K562 (cell line): Measurements from ENCODE around the gene MAP3K19. TPM values are rescaled to one million over a fixed set of nuclear protein-coding genes. Genes with fewer than 3 reads are reported as not detected.

Source experiments
- ATAC-seq: fragments of 200-7000 bp; cut with Tn5 transposase; 3 replicates; pipeline ENCODE4 v1.9.1; 2020; ENCODE audit warnings: moderate library complexity
- BruUV-seq: library from RNA; stranded (reverse); fragments of 400-500 nt; replicated peaks from 2 replicates; lab custom pipeline; 2021; lab: Mats Ljungman, UMichigan
- CTCF ChIA-PET: fragments of 300-600 bp; formaldehyde crosslinking; extraction: SDS; loops from one replicate; lab custom pipeline; 2021; ENCODE audit warnings: low intra/inter-chr PET ratio; lab: Yijun Ruan, JAX
- POLR2A ChIA-PET: fragments of 300-600, 350-650 bp; sonication (Branson Sonifier 250); formaldehyde crosslinking; extraction: SDS; loops from one replicate; lab custom pipeline; 2021; ENCODE audit warnings: antibody characterized with exemption, inconsistent platforms; lab: Yijun Ruan, JAX
- DNase-seq, 4 experiments: peaks; one replicate each; pipeline versions ENCODE4 v3.0.0 to v3.0.0-alpha.2; 2011 to 2018; ENCODE audit warnings: low spot score in 3 of 4, mixed read lengths in 3 of 4; ENCODE audit errors: extremely low read depth in 1 of 4
- FAIRE-seq: peaks from 2 replicates; lab custom pipeline; 2011; peaks lifted over from hg19 to GRCh38; lab: Jason Lieb, UNC
- H2AFZ ChIP-seq: 2 replicates; pipeline ENCODE4 v1.6.0; 2011; ENCODE audit warnings: low read depth, low read length, control low read depth, inconsistent platforms
- H3K27ac ChIP-seq: fragments of 200-600 bp; 3 replicates; pipeline ENCODE4 v1.8.0; 2011; ENCODE audit warnings: low read depth, mild to moderate bottlenecking, control low read depth, inconsistent platforms, low read length, moderate library complexity, mixed read lengths; ENCODE audit errors: extremely low read depth
- H3K27me3 ChIP-seq, 2 experiments: fragments of 300-600 bp in 1 of 2; 2 replicates in 1 of 2; 3 replicates in 1 of 2; pipeline versions ENCODE4 v1.6.0 to v1.8.0; 2011; ENCODE audit warnings: inconsistent platforms in 2 of 2, low read length in 2 of 2, mild to moderate bottlenecking in 1 of 2, mixed read lengths in 1 of 2, moderate library complexity in 1 of 2; ENCODE audit not compliant: control insufficient read depth in 2 of 2, insufficient read depth in 2 of 2
- H3K36me3 ChIP-seq: fragments of 300-600 bp; 3 replicates; pipeline ENCODE4 v1.8.0; 2011; ENCODE audit warnings: mild to moderate bottlenecking, low read length, inconsistent platforms; ENCODE audit not compliant: control insufficient read depth, insufficient read depth
- H3K4me1 ChIP-seq, 2 experiments: fragments of 200-600 bp in 1 of 2; replicated peaks in 1 of 2; 2 replicates in 1 of 2; 3 replicates in 1 of 2; pipeline versions ENCODE4 v1.5.1 to v1.8.0; 2011; ENCODE audit warnings: inconsistent platforms in 2 of 2, low read length in 2 of 2, mild to moderate bottlenecking in 1 of 2, mixed read lengths in 1 of 2, moderate library complexity in 1 of 2; ENCODE audit not compliant: control insufficient read depth in 2 of 2, insufficient read depth in 2 of 2
- H3K4me2 ChIP-seq: 2 replicates; pipeline ENCODE4 v1.6.1; 2011; ENCODE audit warnings: low read length, control low read depth, inconsistent platforms, mixed read lengths; ENCODE audit not compliant: insufficient read depth
- H3K4me3 ChIP-seq: fragments of 200-600 bp; sonication (generic), shearing (Covaris generic); 2 replicates; pipeline ENCODE4 v1.5.1; 2016; ENCODE audit warnings: control low read depth, inconsistent platforms
- H3K79me2 ChIP-seq: fragments of 200-600 bp; 3 replicates; pipeline ENCODE4 v1.8.0; 2011; ENCODE audit warnings: low read length, inconsistent platforms; ENCODE audit not compliant: control insufficient read depth, insufficient read depth
- H3K9ac ChIP-seq, 2 experiments: 2 replicates each; pipeline versions ENCODE4 v1.6.0 to v1.6.1; 2011; ENCODE audit warnings: low read depth in 2 of 2, low read length in 2 of 2, control low read depth in 1 of 2, inconsistent platforms in 1 of 2, mild to moderate bottlenecking in 1 of 2, mixed read lengths in 1 of 2; ENCODE audit not compliant: insufficient read depth in 1 of 2
- H3K9me1 ChIP-seq: one replicate; pipeline ENCODE4 v1.6.0; 2011; ENCODE audit warnings: inconsistent platforms, mild to moderate bottlenecking, low read length, moderate library complexity; ENCODE audit not compliant: control insufficient read depth, insufficient read depth
- H3K9me3 ChIP-seq: replicated peaks from 2 replicates; pipeline ENCODE4 v1.5.1; 2011; ENCODE audit warnings: low read depth, low read length, inconsistent platforms; ENCODE audit not compliant: control insufficient read depth, insufficient read depth
- H4K20me1 ChIP-seq: replicated peaks from 2 replicates; pipeline ENCODE4 v1.6.1; 2011; ENCODE audit warnings: low read length, inconsistent platforms, mixed read lengths; ENCODE audit not compliant: control insufficient read depth, insufficient read depth
- BACH1 ChIP-seq: fragments of 200-800 bp; sonication (Bioruptor generic); IDR thresholded peaks from 2 replicates; pipeline ENCODE4 v1.6.1; 2016; ENCODE audit warnings: missing genetic modification characterization, missing compliant biosample characterization
- CEBPB ChIP-seq: fragments of 450-650 bp; IDR thresholded peaks from 2 replicates; pipeline ENCODE4 v1.6.1; 2016; ENCODE audit warnings: missing genetic modification characterization, missing compliant biosample characterization
- DDX20 ChIP-seq: fragments of 450-650 bp; IDR thresholded peaks from 2 replicates; pipeline ENCODE4 v1.6.1; 2016; ENCODE audit warnings: missing genetic modification characterization, low read depth, mild to moderate bottlenecking, missing compliant biosample characterization, moderate library complexity
- E2F3 ChIP-seq: fragments of 250-450 bp; sonication (Bioruptor Pico); IDR thresholded peaks from 2 replicates; pipeline ENCODE4 v1.4.0; 2020; ENCODE audit warnings: mild to moderate bottlenecking
- EP300 ChIP-seq: IDR thresholded peaks from 2 replicates; pipeline ENCODE4 v1.6.1; 2012; ENCODE audit warnings: low read length, improper control_type of control experiment
- KAT2B ChIP-seq: IDR thresholded peaks from one replicate; pipeline ENCODE4 v1.6.1; 2012; ENCODE audit warnings: low read depth, mild to moderate bottlenecking, control low read depth, inconsistent platforms, low read length, moderate library complexity
- MYC ChIP-seq, 2 experiments: fragments of 250-450 bp in 1 of 2; sonication (Bioruptor Pico) in 1 of 2; IDR thresholded peaks; 2 replicates each; pipeline versions ENCODE4 v1.5.1 to v1.6.1; 2012 to 2021; ENCODE audit warnings: low read depth in 2 of 2, borderline replicate concordance in 1 of 2, improper control_type of control experiment in 1 of 2, low read length in 1 of 2, mild to moderate bottlenecking in 1 of 2, moderate library complexity in 1 of 2
- OTX1 ChIP-seq: fragments of 450-650 bp; formaldehyde crosslinking; IDR thresholded peaks from 2 replicates; pipeline ENCODE4 v1.4.0; 2022; ENCODE audit warnings: mild to moderate bottlenecking
- TCF15 ChIP-seq: fragments of 250-450 bp; sonication (Bioruptor Pico); IDR thresholded peaks from 2 replicates; pipeline ENCODE4 v1.8.0; 2022; ENCODE audit warnings: moderate library complexity, mild to moderate bottlenecking, inconsistent platforms
- XRCC4 ChIP-seq: IDR thresholded peaks from one replicate; pipeline ENCODE4 v1.6.1; 2011; ENCODE audit not compliant: insufficient read depth, insufficient read length; ENCODE audit errors: extremely low read depth
- ZBTB5 ChIP-seq: fragments of 450-650 bp; IDR thresholded peaks from 2 replicates; pipeline ENCODE4 v1.6.1; 2017; ENCODE audit warnings: antibody characterized with exemption
- ZNF347 ChIP-seq: fragments of 450-650 bp; formaldehyde crosslinking; IDR thresholded peaks from 2 replicates; pipeline ENCODE4 v1.4.0; 2020; ENCODE audit warnings: low read depth, mild to moderate bottlenecking, moderate library complexity
- WGBS: fragments of 100-300 bp; shearing (Covaris generic); methylation state at CpG from one replicate; pipeline ENCODE4 v1.1.6; 2016; ENCODE audit warnings: low coverage, mixed read lengths; ENCODE audit not compliant: insufficient coverage; ENCODE audit errors: missing lambda C conversion rate; 5-methylcytosine and 5-hydroxymethylcytosine counted together
- in situ Hi-C: fragments of 300-500 bp; cut with MboI; formaldehyde crosslinking; loops from 4 replicates; pipeline ENCODE4 v1.15.0; 2018; ENCODE audit warnings: inconsistent platforms, mixed read lengths
- intact Hi-C: fragments of 100-400 bp; cut with micrococcal nuclease; formaldehyde crosslinking; loops from 2 replicates; pipeline ENCODE4 v1.14.2; 2022
- polyA plus RNA-seq, 8 experiments: library from polyadenylated mRNA; depleted of rRNA in 4 of 8; stranded (reverse) in 5 of 8; unstranded in 3 of 8; fragments of >200 nt; fragmentation: Nextera tagmentation in 2 of 8; fragmentation: Illumina TruSeq in 1 of 8; extraction: Ambion mirVana in 2 of 8; extraction: Trizol in 1 of 8; gene quantifications; 2 replicates each; pipeline versions ENCODE4 v1.2.1 to v1.2.3, GENCODE V29; 2011 to 2014; ENCODE audit warnings: inconsistent platforms in 1 of 8, missing spikeins in 1 of 8
- total RNA-seq, 7 experiments: library from RNA; depleted of rRNA in 6 of 7; stranded (reverse); fragments of >200 nt in 6 of 7; fragmentation: Illumina TruSeq in 2 of 7; extraction: Trizol in 2 of 7; gene quantifications; 2 replicates each; pipeline versions ENCODE4 v1.2.1 to v1.2.3, GENCODE V29; 2011 to 2021; ENCODE audit warnings: low replicate concordance in 1 of 7

Gene MAP3K19
- total and polyA plus RNA-seq, 9 of the 15 experiments (the other 6 are each of a cell fraction or from before 2014, with no cell fraction given), result 0.29 TPM; not detected in 8

GRCh38 chr2:134954065-134954464 lies 93.2 kb downstream of the MAP3K19 start:
- Histone ChIP-seq H3K27ac (no peak overlapping the region), H2AFZ (no peak overlapping the region), H3K27me3 (no peaks in the 10 kb centered on the region), H3K4me3 (no peak overlapping the region), H3K9ac (no peak overlapping the region), H4K20me1 (0 out of 2 replicates have a peak, but pooled peaks cover 2% of the 10 kb centered on the region), H3K79me2 (peaks cover 7% of the 10 kb centered on the region; the same call in 1 of the 3 replicates), H3K4me2 (no peak overlapping the region), H3K36me3 (peaks cover 79% of the 10 kb centered on the region), H3K4me1 (no peaks in the 10 kb centered on the region), H3K9me1 (no peaks in the 10 kb centered on the region), H3K9me3 (no peaks in the 10 kb centered on the region)
- ChIA-PET CTCF (no interaction called here), POLR2A (no interaction called here)
- in situ Hi-C loops (no loop called here), intact Hi-C loops (no loop called here)
- no peak for FAIRE-seq
- no TSS peak for BruUV-seq
- no peak for ATAC-seq
- DNase-seq, result no peak
- no peak for TF ChIP-seq DDX20 (tag)
- TF ChIP-seq, all 486 proteins: peak for 0
- WGBS, result 98% methylated on average over 5 of the region's 5 CpGs

- ChIA-PET POLR2A (no interaction called here), CTCF (no interaction called here)
- H3K79me2 ChIP-seq, result peaks cover 8% of the 10 kb centered on the region; the same call in 1 of the 3 replicates
- FAIRE-seq, result no peak
- 94% methylated on average over 3 of the region's 3 CpGs for WGBS
- H4K20me1 ChIP-seq, result 0 out of 2 replicates have a peak, but pooled peaks cover 2% of the 10 kb centered on the region
- H3K9me1 ChIP-seq, result no peaks in the 10 kb centered on the region
- BruUV-seq, result no TSS peak
- in situ Hi-C loops (no loop called here), intact Hi-C loops (no loop called here)
- H3K27me3 ChIP-seq, result no peaks in the 10 kb centered on the region
- peaks cover 92% of the 10 kb centered on the region for H3K36me3 ChIP-seq
- no peaks in the 10 kb centered on the region for H3K4me1 ChIP-seq
- H3K4me2 ChIP-seq, result no peak overlapping the region
- no peak overlapping the region for H3K4me3 ChIP-seq
- no peak overlapping the region for H2AFZ ChIP-seq
- no peaks in the 10 kb centered on the region for H3K9me3 ChIP-seq
- H3K9ac ChIP-seq, result no peak overlapping the region
- TF ChIP-seq OTX1 (CRISPR knock-in tag) (no peak), ZBTB5 (no peak), XRCC4 (no peak), MYC (IDR thresholded peaks at IDR 0.05; ENCODE audit: low read depth, low read length) (no peak), MYC (CRISPR knock-in tag; IDR thresholded peaks at IDR 0.05; ENCODE audit: borderline replicate concordance, low read depth) (no peak), BACH1 (tag) (no peak), TCF15 (CRISPR knock-in tag) (no peak), CEBPB (tag) (no peak), KAT2B (no peak), ZNF347 (CRISPR knock-in tag) (no peak), E2F3 (no peak), EP300 (no peak)
- no peak for ATAC-seq
- H3K27ac ChIP-seq, result no peak overlapping the region
- DNase-seq, result no peak
Measured at GRCh38 chr2:134952608-134953007, 94.6 kb downstream of the MAP3K19 start.
